ENCODE data around the gene PDSS2.

Gene PDSS2

DNA sequence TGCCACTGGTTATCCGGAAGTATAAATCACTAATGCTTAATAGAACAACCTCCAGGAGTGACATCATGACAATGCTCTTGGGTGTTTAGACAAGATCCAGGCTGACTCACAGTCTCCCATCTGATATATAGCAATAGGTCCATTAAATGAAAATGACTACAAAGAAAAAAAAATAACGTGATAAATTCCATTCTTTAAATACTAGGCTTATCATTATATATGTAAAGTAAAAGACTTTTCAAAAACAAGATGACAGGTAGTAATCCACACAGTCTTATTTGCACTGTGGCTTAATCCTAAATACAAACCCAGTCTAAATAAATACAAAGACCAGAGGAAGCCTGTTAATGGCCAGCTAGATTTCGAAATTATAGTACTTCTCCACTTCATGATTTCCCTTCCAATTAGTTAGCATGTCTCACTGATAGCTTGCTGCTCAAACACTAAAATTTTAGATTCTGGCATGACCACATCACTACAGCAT, 195.0 kb downstream of the PDSS2 start:
- Histone ChIP-seq H2AFZ (ENCODE audit: insufficient read depth, low read length, poor library complexity) (no peak overlapping the region), H2AK5ac (ENCODE audit: low read length) (no peak overlapping the region), H3K79me2 (ENCODE audit: control insufficient read depth, insufficient read depth, low read length, poor library complexity) (no peaks in the 10 kb centered on the region), H3K36me3 (ENCODE audit: control insufficient read depth in 1 of 2, insufficient read depth in 2 of 2, low read length in 2 of 2) (no peaks in the 10 kb centered on the region), H3K4me1 (ENCODE audit: control insufficient read depth in 1 of 2, insufficient read depth in 2 of 2, low read length in 2 of 2) (peaks cover 0 to 2% of the 10 kb centered on the region in 2 experiments), H3K18ac (ENCODE audit: low read length) (no peak overlapping the region), H4K91ac (ENCODE audit: low read depth, low read length) (no peak overlapping the region), H3K23ac (ENCODE audit: low read length) (no peak overlapping the region), H3K27me3 (ENCODE audit: insufficient read depth, low read length) (no peaks in the 10 kb centered on the region), H3K4me3 (ENCODE audit: low read depth, low read length) (no peak overlapping the region), H4K8ac (ENCODE audit: low read depth, low read length) (no peak overlapping the region), H3K4me2 (ENCODE audit: low read length) (no peak overlapping the region), H3K14ac (ENCODE audit: low read length) (no peak overlapping the region), H3K4ac (ENCODE audit: low read depth, low read length) (no peak overlapping the region), H2BK12ac (ENCODE audit: low read length) (no peak overlapping the region), H4K12ac (ENCODE audit: low read depth, low read length) (no peak overlapping the region), H3K27ac (ENCODE audit: low read depth, low read length) (no peak overlapping the region), H2BK5ac (ENCODE audit: low read depth, low read length, poor library complexity) (no peak overlapping the region), H3K9ac (ENCODE audit: low read length) (no peak overlapping the region), H2BK120ac (ENCODE audit: insufficient read depth, low read length, poor library complexity) (no peak overlapping the region), H3K79me1 (ENCODE audit: low read length) (no peaks in the 10 kb centered on the region), H3K9me3 (ENCODE audit: insufficient read depth, low read depth, low read length) (no peaks in the 10 kb centered on the region)
- no peak for DNase-seq
- WGBS (ENCODE audit: extremely low coverage, insufficient coverage, insufficient read length), result no CpG with 5 or more reads among the region's 3 CpGs

- Histone ChIP-seq H3K4me2 (ENCODE audit: low read length) (no peak overlapping the region), H3K9ac (ENCODE audit: low read length) (no peak overlapping the region), H3K4ac (ENCODE audit: low read depth, low read length) (no peak overlapping the region), H3K14ac (ENCODE audit: low read length) (no peak overlapping the region), H3K27ac (ENCODE audit: low read depth, low read length) (no peak overlapping the region), H4K91ac (ENCODE audit: low read depth, low read length) (no peak overlapping the region), H3K9me3 (ENCODE audit: insufficient read depth, low read depth, low read length) (no peaks in the 10 kb centered on the region), H2BK12ac (ENCODE audit: low read length) (no peak overlapping the region), H4K12ac (ENCODE audit: low read depth, low read length) (no peak overlapping the region), H3K4me3 (ENCODE audit: low read depth, low read length) (no peak overlapping the region), H3K79me1 (ENCODE audit: low read length) (no peaks in the 10 kb centered on the region), H3K18ac (ENCODE audit: low read length) (no peak overlapping the region), H2AFZ (ENCODE audit: insufficient read depth, low read length, poor library complexity) (no peak overlapping the region), H2BK5ac (ENCODE audit: low read depth, low read length, poor library complexity) (no peak overlapping the region), H3K79me2 (ENCODE audit: control insufficient read depth, insufficient read depth, low read length, poor library complexity) (no peaks in the 10 kb centered on the region), H3K23ac (ENCODE audit: low read length) (no peak overlapping the region), H4K8ac (ENCODE audit: low read depth, low read length) (no peak overlapping the region), H3K4me1 (ENCODE audit: control insufficient read depth in 1 of 2, insufficient read depth in 2 of 2, low read length in 2 of 2) (no peaks in the 10 kb centered on the region), H2BK120ac (ENCODE audit: insufficient read depth, low read length, poor library complexity) (no peak overlapping the region), H3K27me3 (ENCODE audit: insufficient read depth, low read length) (no peaks in the 10 kb centered on the region), H3K36me3 (ENCODE audit: control insufficient read depth in 1 of 2, insufficient read depth in 2 of 2, low read length in 2 of 2) (no peaks in the 10 kb centered on the region), H2AK5ac (ENCODE audit: low read length) (no peak overlapping the region)
- DNase-seq, result peak; percentile 27 to 53
These were observed 199.4 kb downstream of the PDSS2 start for GRCh38 chr6:107259951-107260350.

GRCh38 chr6:107248147-107248546, 211.2 kb downstream of the PDSS2 start:
- Histone ChIP-seq H3K79me2 (ENCODE audit: control insufficient read depth, insufficient read depth, low read length, poor library complexity) (no peaks in the 10 kb centered on the region), H3K27me3 (ENCODE audit: insufficient read depth, low read length) (no peaks in the 10 kb centered on the region), H4K8ac (ENCODE audit: low read depth, low read length) (no peak overlapping the region), H3K23ac (ENCODE audit: low read length) (no peak overlapping the region), H2BK12ac (ENCODE audit: low read length) (no peak overlapping the region), H3K27ac (ENCODE audit: low read depth, low read length) (no peak overlapping the region), H2AFZ (ENCODE audit: insufficient read depth, low read length, poor library complexity) (no peak overlapping the region), H3K9me3 (ENCODE audit: insufficient read depth, low read depth, low read length) (no peaks in the 10 kb centered on the region), H3K4me1 (ENCODE audit: control insufficient read depth in 1 of 2, insufficient read depth in 2 of 2, low read length in 2 of 2) (no peaks in the 10 kb centered on the region), H3K9ac (ENCODE audit: low read length) (no peak overlapping the region), H4K91ac (ENCODE audit: low read depth, low read length) (no peak overlapping the region), H2AK5ac (ENCODE audit: low read length) (no peak overlapping the region), H3K4ac (ENCODE audit: low read depth, low read length) (no peak overlapping the region), H3K4me3 (ENCODE audit: low read depth, low read length) (no peak overlapping the region), H2BK120ac (ENCODE audit: insufficient read depth, low read length, poor library complexity) (no peak overlapping the region), H3K18ac (ENCODE audit: low read length) (no peak overlapping the region), H3K36me3 (ENCODE audit: control insufficient read depth in 1 of 2, insufficient read depth in 2 of 2, low read length in 2 of 2) (no peaks in the 10 kb centered on the region), H3K79me1 (ENCODE audit: low read length) (no peaks in the 10 kb centered on the region), H3K4me2 (ENCODE audit: low read length) (no peak overlapping the region), H4K12ac (ENCODE audit: low read depth, low read length) (no peak overlapping the region), H2BK5ac (ENCODE audit: low read depth, low read length, poor library complexity) (no peak overlapping the region), H3K14ac (ENCODE audit: low read length) (no peak overlapping the region)
- DNase-seq, result no peak

DNA sequence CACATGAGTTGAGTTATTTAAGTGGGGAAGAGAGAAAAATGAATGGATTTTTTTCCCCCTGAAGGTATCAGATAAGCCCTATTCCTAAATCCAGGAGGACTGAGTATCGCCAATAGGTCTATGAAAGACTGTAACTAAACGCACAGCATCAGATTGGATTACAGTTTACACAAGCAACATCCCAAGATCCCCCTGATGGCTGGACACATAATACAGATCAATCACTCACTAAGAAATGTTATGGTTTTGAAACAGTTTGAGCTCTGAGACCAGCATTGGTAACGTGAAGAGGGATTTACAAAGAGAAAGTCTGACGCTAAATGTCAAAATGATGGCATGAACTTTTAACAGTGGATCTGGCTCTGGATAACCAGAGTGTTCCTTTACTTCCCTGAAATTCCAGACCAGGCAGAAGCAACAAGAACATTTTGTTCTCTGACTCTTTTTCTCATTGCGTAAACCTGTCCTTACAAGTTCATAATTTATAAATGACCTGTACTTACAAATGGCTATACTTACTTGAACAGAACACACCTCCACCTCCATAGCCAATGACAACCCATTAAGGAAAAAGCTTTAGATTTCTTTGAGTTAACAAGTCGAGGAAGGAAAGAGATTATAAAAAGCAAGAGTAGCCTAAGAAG, 212.3 kb downstream of the PDSS2 start:
- H2BK12ac ChIP-seq (ENCODE audit: low read length), result no peak overlapping the region
- no peaks in the 10 kb centered on the region for H3K79me2 ChIP-seq (ENCODE audit: control insufficient read depth, insufficient read depth, low read length, poor library complexity)
- WGBS (ENCODE audit: extremely low coverage, insufficient coverage, insufficient read length), result no CpG with 5 or more reads among the region's 6 CpGs
- no peak overlapping the region for H3K14ac ChIP-seq (ENCODE audit: low read length)
- no peak overlapping the region for H2BK5ac ChIP-seq (ENCODE audit: low read depth, low read length, poor library complexity)
- H2AK5ac ChIP-seq (ENCODE audit: low read length), result no peak overlapping the region
- H3K79me1 ChIP-seq (ENCODE audit: low read length), result peaks cover 2% of the 10 kb centered on the region
- no peak overlapping the region for H3K4ac ChIP-seq (ENCODE audit: low read depth, low read length)
- H4K91ac ChIP-seq (ENCODE audit: low read depth, low read length), result no peak overlapping the region
- H4K8ac ChIP-seq (ENCODE audit: low read depth, low read length), result no peak overlapping the region
- H3K4me2 ChIP-seq (ENCODE audit: low read length), result no peak overlapping the region
- H3K23ac ChIP-seq (ENCODE audit: low read length), result no peak overlapping the region
- H4K12ac ChIP-seq (ENCODE audit: low read depth, low read length), result no peak overlapping the region
- H3K27ac ChIP-seq (ENCODE audit: low read depth, low read length), result peak overlapping the region; percentile 39
- no peaks in the 10 kb centered on the region for H3K36me3 ChIP-seq (ENCODE audit: control insufficient read depth in 1 of 2, insufficient read depth in 2 of 2, low read length in 2 of 2)
- no peak overlapping the region for H2AFZ ChIP-seq (ENCODE audit: insufficient read depth, low read length, poor library complexity)
- H3K9me3 ChIP-seq (ENCODE audit: insufficient read depth, low read depth, low read length), result no peaks in the 10 kb centered on the region
- peak in 1 of 2 donors; percentile 29 for DNase-seq
- H3K4me3 ChIP-seq (ENCODE audit: low read depth, low read length), result no peak overlapping the region
- no peaks in the 10 kb centered on the region for H3K27me3 ChIP-seq (ENCODE audit: insufficient read depth, low read length)
- no peak overlapping the region for H3K18ac ChIP-seq (ENCODE audit: low read length)
- peaks cover 0 to 3% of the 10 kb centered on the region in 2 experiments for H3K4me1 ChIP-seq (ENCODE audit: control insufficient read depth in 1 of 2, insufficient read depth in 2 of 2, low read length in 2 of 2)
- H2BK120ac ChIP-seq (ENCODE audit: insufficient read depth, low read length, poor library complexity), result no peak overlapping the region
- no peak overlapping the region for H3K9ac ChIP-seq (ENCODE audit: low read length)
